ENCODE data around the gene TMTC4.

- TF ChIP-seq, protein P1, sequence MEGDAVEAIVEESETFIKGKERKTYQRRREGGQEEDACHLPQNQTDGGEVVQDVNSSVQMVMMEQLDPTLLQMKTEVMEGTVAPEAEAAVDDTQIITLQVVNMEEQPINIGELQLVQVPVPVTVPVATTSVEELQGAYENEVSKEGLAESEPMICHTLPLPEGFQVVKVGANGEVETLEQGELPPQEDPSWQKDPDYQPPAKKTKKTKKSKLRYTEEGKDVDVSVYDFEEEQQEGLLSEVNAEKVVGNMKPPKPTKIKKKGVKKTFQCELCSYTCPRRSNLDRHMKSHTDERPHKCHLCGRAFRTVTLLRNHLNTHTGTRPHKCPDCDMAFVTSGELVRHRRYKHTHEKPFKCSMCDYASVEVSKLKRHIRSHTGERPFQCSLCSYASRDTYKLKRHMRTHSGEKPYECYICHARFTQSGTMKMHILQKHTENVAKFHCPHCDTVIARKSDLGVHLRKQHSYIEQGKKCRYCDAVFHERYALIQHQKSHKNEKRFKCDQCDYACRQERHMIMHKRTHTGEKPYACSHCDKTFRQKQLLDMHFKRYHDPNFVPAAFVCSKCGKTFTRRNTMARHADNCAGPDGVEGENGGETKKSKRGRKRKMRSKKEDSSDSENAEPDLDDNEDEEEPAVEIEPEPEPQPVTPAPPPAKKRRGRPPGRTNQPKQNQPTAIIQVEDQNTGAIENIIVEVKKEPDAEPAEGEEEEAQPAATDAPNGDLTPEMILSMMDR (IDR thresholded peaks at IDR 0.05; ENCODE audit: low read depth, low read length, poor library complexity, severe bottlenecking) = no peak
- no peak for TF ChIP-seq EZH2phosphoT487 (IDR thresholded peaks at IDR 0.05; ENCODE audit: borderline replicate concordance, low read length)
Measured at GRCh38 chr13:100561158-100561499, 113.5 kb downstream of the TMTC4 start.

Measured in DOHH2 (cell line).